Measurements from ENCODE around the gene MCF2. TPM values are rescaled to one million over a fixed set of nuclear protein-coding genes. Genes with fewer than 3 reads are reported as not detected.

The MCF2 gene
- total and polyA plus RNA-seq, 2 of the 4 experiments (the other 2 are of a cell fraction), result 0.07 TPM; not detected in 1

- no peak overlapping the region for H4K5ac ChIP-seq (ENCODE audit: low read depth, low read length)
- no peaks in the 10 kb centered on the region for H3K36me3 ChIP-seq (ENCODE audit: control insufficient read depth, insufficient read depth, low read length)
- H3K4me1 ChIP-seq (ENCODE audit: control insufficient read depth, insufficient read depth, low read length), result no peaks in the 10 kb centered on the region
- no peak overlapping the region for H2AK5ac ChIP-seq (ENCODE audit: low read depth, low read length)
- no CpG with 5 or more reads among the region's 1 CpG for WGBS, 2 experiments (ENCODE audit: extremely low coverage in 2 of 2, insufficient read length in 1 of 2)
- H3K27ac ChIP-seq (ENCODE audit: insufficient read depth, low read length), result no peak overlapping the region
- H3K4me2 ChIP-seq (ENCODE audit: low read depth, low read length), result no peak overlapping the region
- H3K4ac ChIP-seq (ENCODE audit: low read depth, low read length), result no peak overlapping the region
- ChIA-PET POLR2A (ENCODE audit: unreplicated experiment) (no interaction called here), CTCF (no interaction called here)
- H2BK15ac ChIP-seq (ENCODE audit: low read depth, low read length), result no peak overlapping the region
- no peak overlapping the region for H2BK5ac ChIP-seq (ENCODE audit: low read depth, low read length, poor library complexity, severe bottlenecking)
- no peak overlapping the region for H2BK20ac ChIP-seq (ENCODE audit: low read depth, low read length)
- H3K9ac ChIP-seq (ENCODE audit: low read depth, low read length), result no peak overlapping the region
- no peaks in the 10 kb centered on the region for H4K20me1 ChIP-seq (ENCODE audit: insufficient read depth, low read length)
- ATAC-seq (ENCODE audit: low read depth), result no peak
- no peak overlapping the region for H3K18ac ChIP-seq (ENCODE audit: low read depth, low read length)
- H3K79me1 ChIP-seq (ENCODE audit: low read depth in 1 of 2, low read length in 2 of 2), result no peaks in the 10 kb centered on the region
- H3K27me3 ChIP-seq (ENCODE audit: control insufficient read depth, insufficient read depth, low read length), result no peaks in the 10 kb centered on the region
- intact Hi-C loops (cut with micrococcal nuclease), result no loop called here
- H2BK120ac ChIP-seq (ENCODE audit: low read depth, low read length), result no peak overlapping the region
- no peak overlapping the region for H3K56ac ChIP-seq (ENCODE audit: extremely low read depth, insufficient read depth, low read length)
- no peak overlapping the region for H4K91ac ChIP-seq (ENCODE audit: insufficient read depth, low read depth, low read length)
- H3K9me3 ChIP-seq (ENCODE audit: control insufficient read depth, insufficient read depth, low read length), result no peaks in the 10 kb centered on the region
- no peak overlapping the region for H3K23ac ChIP-seq (ENCODE audit: low read depth, low read length)
- no peak for DNase-seq
- BruUV-seq (replicated peaks), result no TSS peak
- H3K9me1 ChIP-seq (ENCODE audit: insufficient read depth, low read length), result no peaks in the 10 kb centered on the region
- H4K8ac ChIP-seq (ENCODE audit: low read depth in 2 of 2, low read length in 2 of 2), result no peak overlapping the region
- H3K4me3 ChIP-seq (ENCODE audit: insufficient read depth, low read depth, low read length), result no peak overlapping the region
- in situ Hi-C loops (cut with MboI; ENCODE audit: low sequenced_read_pairs), result no loop called here
- no peak overlapping the region for H2AK9ac ChIP-seq (replicated peaks; ENCODE audit: low read depth, low read length, poor library complexity)
- TF ChIP-seq CEBPB (IDR thresholded peaks at IDR 0.05; ENCODE audit: low read depth, low read length) (no peak), NFE2L2 (IDR thresholded peaks at IDR 0.05; ENCODE audit: low read depth, low read length) (no peak), CHD1 (IDR thresholded peaks at IDR 0.05; ENCODE audit: low read depth, low read length) (no peak), POLR2A (IDR thresholded peaks at IDR 0.05; ENCODE audit: low read depth, low read length) (no peak), SMC3 (IDR thresholded peaks at IDR 0.05; ENCODE audit: low read depth, low read length) (no peak), MXI1 (IDR thresholded peaks at IDR 0.05; ENCODE audit: borderline replicate concordance, low read depth, low read length) (no peak)
- no peak overlapping the region for H3K14ac ChIP-seq (replicated peaks; ENCODE audit: low read depth, low read length)
- dilution Hi-C loops (cut with HindIII; ENCODE audit: low sequenced_read_pairs, unreplicated experiment), result no loop called here
- H2AFZ ChIP-seq (replicated peaks; ENCODE audit: low read length, poor library complexity), result no peak overlapping the region
Measured at GRCh38 chrX:139734996-139735395, 27.0 kb upstream of the MCF2 start.
